Measurements from ENCODE around the gene FHIP1A.

The FHIP1A gene

GRCh38 chr4:151428346-151428745 lies 19.4 kb downstream of the FHIP1A start:
- no peak overlapping the region for H3K4me3 ChIP-seq (replicated peaks; ENCODE audit: low read depth, low read length)
- no peak for DNase-seq (ENCODE audit: extremely low read depth, low read depth)
- no peak for TF ChIP-seq CTCF (IDR thresholded peaks at IDR 0.05; ENCODE audit: low read depth, low read length, missing control alignments)

DNA sequence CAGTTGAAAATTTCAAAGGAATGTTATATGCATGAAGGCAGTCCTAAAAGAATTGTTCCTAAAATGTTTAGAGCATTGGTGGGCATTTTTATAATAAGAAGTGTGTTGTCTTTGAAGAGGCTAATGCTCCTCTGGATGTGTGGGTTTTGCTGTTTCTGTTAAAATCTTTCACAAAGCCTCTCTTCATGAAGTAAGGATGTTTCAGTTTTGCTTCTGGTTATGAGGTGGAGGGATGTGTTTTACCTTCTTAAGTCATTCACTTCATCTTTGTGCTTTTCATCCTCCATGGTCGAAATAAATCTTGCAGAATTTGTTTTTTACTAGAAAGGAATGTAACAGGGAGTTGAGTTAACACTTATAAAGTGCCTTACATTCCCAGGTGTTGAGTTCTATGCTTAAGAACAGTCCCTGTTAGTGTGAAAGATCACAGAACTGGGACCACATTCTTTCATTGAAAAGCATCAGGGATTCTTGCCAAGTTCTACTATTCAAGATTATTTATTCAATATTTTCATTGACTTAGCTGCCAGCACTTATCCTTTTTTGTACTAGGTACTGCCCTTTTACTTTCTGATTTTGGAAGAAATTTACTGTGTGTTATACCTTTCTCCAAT lies 21.1 kb downstream of the FHIP1A start:
- no peak overlapping the region for H3K4me3 ChIP-seq (replicated peaks; ENCODE audit: low read depth, low read length)
- TF ChIP-seq CTCF (IDR thresholded peaks at IDR 0.05; ENCODE audit: low read depth, low read length, missing control alignments): no peak
- DNase-seq (ENCODE audit: extremely low read depth, low read depth): no peak

- TF ChIP-seq CTCF (IDR thresholded peaks at IDR 0.05; ENCODE audit: low read depth, low read length, missing control alignments): no peak
- H3K4me3 ChIP-seq (replicated peaks; ENCODE audit: low read depth, low read length): no peak overlapping the region
- no peak for DNase-seq (ENCODE audit: extremely low read depth, low read depth)
Measured at GRCh38 chr4:151430740-151431457, 21.9 kb downstream of the FHIP1A start.

DNA sequence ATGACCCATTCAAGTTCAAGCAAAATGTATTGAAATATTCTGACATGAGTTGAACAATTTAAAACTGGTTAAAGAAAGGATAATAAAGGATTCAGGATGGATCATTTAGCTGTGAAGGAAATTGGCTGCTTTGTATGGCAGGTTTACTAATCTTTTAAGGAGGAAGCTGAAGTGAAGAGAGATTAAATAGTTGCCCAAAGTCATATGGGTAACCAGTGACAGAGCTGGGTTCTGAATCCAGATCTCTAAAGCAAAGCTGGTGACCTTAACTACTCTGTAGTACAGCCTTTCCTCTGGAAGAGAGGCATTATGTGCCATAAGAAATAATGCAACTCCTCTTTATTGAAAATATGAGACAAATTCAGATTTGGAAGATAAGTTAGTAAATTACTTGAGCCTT lies 22.8 kb downstream of the FHIP1A start:
- TF ChIP-seq CTCF (IDR thresholded peaks at IDR 0.05; ENCODE audit: low read depth, low read length, missing control alignments): no peak
- no peak overlapping the region for H3K4me3 ChIP-seq (replicated peaks; ENCODE audit: low read depth, low read length)
- DNase-seq (ENCODE audit: extremely low read depth, low read depth): no peak

DNA sequence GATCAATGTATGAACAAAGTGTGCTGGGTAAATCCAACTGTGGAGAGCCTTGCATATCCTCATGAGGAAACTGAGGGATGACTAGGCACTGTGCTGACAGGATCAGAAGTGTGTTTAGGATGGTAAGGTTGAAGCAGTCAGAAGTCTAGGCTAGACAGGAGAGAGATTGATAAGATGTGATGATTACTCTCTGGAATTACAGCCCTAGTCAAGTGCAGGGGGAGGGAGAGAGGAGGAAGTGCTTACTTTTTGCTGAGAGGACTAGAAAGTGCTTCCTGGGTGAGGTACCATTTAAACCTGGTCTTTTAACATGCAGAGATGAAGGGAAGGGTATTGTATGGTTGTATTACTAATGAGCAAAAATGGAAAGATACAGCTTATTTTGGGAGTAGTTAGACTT lies 23.7 kb downstream of the FHIP1A start:
- DNase-seq (ENCODE audit: extremely low read depth, low read depth): no peak
- TF ChIP-seq CTCF (IDR thresholded peaks at IDR 0.05; ENCODE audit: low read depth, low read length, missing control alignments): no peak
- H3K4me3 ChIP-seq (replicated peaks; ENCODE audit: low read depth, low read length): no peak overlapping the region

- no peak for TF ChIP-seq CTCF (IDR thresholded peaks at IDR 0.05; ENCODE audit: low read depth, low read length, missing control alignments)
- DNase-seq (ENCODE audit: extremely low read depth, low read depth): no peak
- H3K4me3 ChIP-seq (replicated peaks; ENCODE audit: low read depth, low read length): no peak overlapping the region
Measured at GRCh38 chr4:151434183-151434860, 25.3 kb downstream of the FHIP1A start.

Data from HFF-Myc (cell line).